SK-N-MC (cell line): ENCODE results near the gene AK4.

Experiments used
- EZH2 ChIP-seq: fragments of 200-600 bp; sonication (generic); IDR thresholded peaks from one replicate; pipeline ENCODE4 v1.6.1; 2017; ENCODE audit warnings: antibody characterized with exemption
- POLR2AphosphoS5 ChIP-seq: IDR thresholded peaks from 2 replicates; pipeline ENCODE4 v1.6.1; 2012; ENCODE audit warnings: mild to moderate bottlenecking, low read depth, low read length, borderline replicate concordance

DNA sequence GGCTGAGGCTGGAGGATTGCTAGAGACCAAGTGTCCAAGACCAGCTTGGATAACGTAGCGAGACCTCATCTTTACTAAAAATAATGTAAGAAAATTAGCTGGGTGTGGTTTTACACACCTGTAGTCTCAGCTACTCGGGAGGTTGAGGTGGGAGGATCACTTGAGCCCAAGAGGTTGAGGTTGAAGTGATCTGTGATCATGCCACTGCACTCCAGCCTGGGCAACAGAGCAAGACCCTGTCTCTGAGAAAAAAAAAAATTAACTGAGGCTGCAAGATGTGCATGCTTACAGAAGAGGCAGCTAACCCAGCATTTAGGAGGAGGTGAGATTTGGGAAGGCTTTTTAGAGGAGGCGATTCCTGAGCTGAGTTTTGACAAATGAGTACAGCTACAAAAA, 9.5 kb downstream of the AK4 start:
- TF ChIP-seq POLR2AphosphoS5 (no peak), EZH2 (no peak)
